ENCODE results near the gene LRRC45.

LRRC45 gene

GRCh38 chr17:82024859-82025258, 1.8 kb downstream of the LRRC45 start:
- no peak for DNase-seq (ENCODE audit: low read depth)
- H3K4me3 ChIP-seq (ENCODE audit: low read depth, low read length): no peak overlapping the region
- no peak for TF ChIP-seq POLR2A (IDR thresholded peaks at IDR 0.05; ENCODE audit: extremely low read depth, insufficient read length)
- TF ChIP-seq MAX (IDR thresholded peaks at IDR 0.05; ENCODE audit: low read depth, low read length): no peak
- no peak for TF ChIP-seq CTCF (IDR thresholded peaks at IDR 0.05; ENCODE audit: low read depth, low read length)
- TF ChIP-seq MYC (IDR thresholded peaks at IDR 0.05; ENCODE audit: low read depth, low read length): no peak

GRCh38 chr17:82025401-82026107, 2.4 kb downstream of the LRRC45 start:
- TF ChIP-seq MYC (IDR thresholded peaks at IDR 0.05; ENCODE audit: low read depth, low read length): no peak
- no peak for TF ChIP-seq MAX (IDR thresholded peaks at IDR 0.05; ENCODE audit: low read depth, low read length)
- TF ChIP-seq POLR2A (IDR thresholded peaks at IDR 0.05; ENCODE audit: extremely low read depth, insufficient read length): no peak
- no peak for TF ChIP-seq CTCF (IDR thresholded peaks at IDR 0.05; ENCODE audit: low read depth, low read length)
- H3K4me3 ChIP-seq (ENCODE audit: low read depth, low read length): no peak overlapping the region
- no peak for DNase-seq (ENCODE audit: low read depth)

DNA sequence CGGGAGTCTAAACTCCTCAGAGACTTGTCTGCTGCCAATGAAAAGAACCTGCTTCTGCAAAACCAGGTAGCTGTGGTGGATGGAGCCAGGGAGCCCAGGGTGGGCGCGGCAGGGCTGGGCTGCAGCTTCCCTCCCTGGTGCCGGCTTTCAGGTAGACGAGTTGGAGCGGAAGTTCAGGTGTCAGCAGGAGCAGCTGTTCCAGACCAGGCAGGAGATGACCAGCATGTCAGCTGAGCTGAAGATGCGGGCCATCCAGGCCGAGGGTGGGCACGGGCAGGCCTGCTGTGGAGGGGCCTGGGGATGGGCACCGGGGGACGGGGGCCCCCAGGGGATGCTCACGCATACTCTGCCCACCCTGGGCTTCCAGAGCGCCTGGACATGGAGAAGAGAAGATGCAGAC, 5.1 kb downstream of the LRRC45 start:
- no peak for TF ChIP-seq MAX (IDR thresholded peaks at IDR 0.05; ENCODE audit: low read depth, low read length)
- no peak for TF ChIP-seq MYC (IDR thresholded peaks at IDR 0.05; ENCODE audit: low read depth, low read length)
- TF ChIP-seq CTCF (IDR thresholded peaks at IDR 0.05; ENCODE audit: low read depth, low read length): no peak
- TF ChIP-seq POLR2A (IDR thresholded peaks at IDR 0.05; ENCODE audit: extremely low read depth, insufficient read length): no peak
- no peak for DNase-seq (ENCODE audit: low read depth)
- no peak overlapping the region for H3K4me3 ChIP-seq (ENCODE audit: low read depth, low read length)

DNA sequence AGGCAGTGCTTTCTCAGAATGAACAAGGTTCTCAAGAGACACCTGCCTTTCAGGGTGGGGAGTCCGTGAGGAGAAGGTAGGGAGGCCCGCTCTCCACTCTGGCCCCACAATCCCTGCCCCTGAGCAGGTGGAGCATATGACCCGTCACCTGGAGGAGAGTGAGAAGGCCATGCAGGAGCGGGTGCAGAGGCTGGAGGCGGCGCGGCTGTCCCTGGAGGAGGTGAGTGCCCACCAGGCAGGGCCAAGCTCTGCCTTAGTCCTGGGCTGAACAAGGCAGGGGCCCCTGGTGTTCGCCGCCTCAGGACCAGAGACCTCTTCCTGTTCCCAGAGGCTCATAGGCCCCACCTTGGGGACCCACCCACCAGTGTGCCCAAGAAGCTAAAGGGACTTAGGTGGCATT, 5.9 kb downstream of the LRRC45 start:
- H3K4me3 ChIP-seq (ENCODE audit: low read depth, low read length): no peak overlapping the region
- TF ChIP-seq MAX (IDR thresholded peaks at IDR 0.05; ENCODE audit: low read depth, low read length) (no peak), CTCF (IDR thresholded peaks at IDR 0.05; ENCODE audit: low read depth, low read length) (no peak), MYC (IDR thresholded peaks at IDR 0.05; ENCODE audit: low read depth, low read length) (no peak), POLR2A (IDR thresholded peaks at IDR 0.05; ENCODE audit: extremely low read depth, insufficient read length) (no peak)
- no peak for DNase-seq (ENCODE audit: low read depth)

- DNase-seq (ENCODE audit: low read depth): no peak
- H3K4me3 ChIP-seq (ENCODE audit: low read depth, low read length): no peak overlapping the region
- no peak for TF ChIP-seq MAX (IDR thresholded peaks at IDR 0.05; ENCODE audit: low read depth, low read length)
- no peak for TF ChIP-seq POLR2A (IDR thresholded peaks at IDR 0.05; ENCODE audit: extremely low read depth, insufficient read length)
- TF ChIP-seq CTCF (IDR thresholded peaks at IDR 0.05; ENCODE audit: low read depth, low read length): no peak
- no peak for TF ChIP-seq MYC (IDR thresholded peaks at IDR 0.05; ENCODE audit: low read depth, low read length)
These were observed 6.3 kb downstream of the LRRC45 start for GRCh38 chr17:82029391-82029790.
